Neural cell (in vitro differentiated cells): Measurements from ENCODE around the gene LTBP1. TPM values are rescaled to one million over a fixed set of nuclear protein-coding genes. Genes with fewer than 3 reads are reported as not detected.
"Not testable (repeated sequence)": the region's sequence is repeated elsewhere in the genome, so short reads cannot be mapped to it uniquely, and the experiment has no call there.

Experiments used
- H2AFZ ChIP-seq: fragments of 200-600, 300-800 bp; sonication (generic), shearing (Covaris generic); 2 replicates; pipeline ENCODE4 v1.6.0; 2014; ENCODE audit warnings: low read depth, mild to moderate bottlenecking, antibody characterized with exemption, low read length, moderate library complexity
- H3F3A ChIP-seq: fragments of 200-600 bp; shearing (Covaris generic); 2 replicates; pipeline ENCODE4 v1.6.1; 2016; ENCODE audit warnings: mild to moderate bottlenecking, moderate library complexity, mixed read lengths, antibody characterized with exemption, low read length; ENCODE audit not compliant: insufficient read depth, poor library complexity, severe bottlenecking
- H3K27ac ChIP-seq: fragments of 200-600, 300-800 bp; sonication (generic), shearing (Covaris generic); 2 replicates; pipeline ENCODE4 v1.5.1; 2014; ENCODE audit warnings: mild to moderate bottlenecking, low read length, moderate library complexity
- H3K27me3 ChIP-seq: fragments of 300-800, 200-600 bp; sonication (generic), shearing (Covaris generic); 2 replicates; pipeline ENCODE4 v1.6.0; 2014; ENCODE audit warnings: mild to moderate bottlenecking, low read depth, low read length, moderate library complexity; ENCODE audit not compliant: insufficient read depth
- H3K36me3 ChIP-seq: fragments of 300-800, 200-600 bp; sonication (generic), shearing (Covaris generic); 2 replicates; pipeline ENCODE4 v1.5.1; 2014; ENCODE audit warnings: mild to moderate bottlenecking, antibody characterized with exemption, low read length, moderate library complexity; ENCODE audit not compliant: insufficient read depth
- H3K4me2 ChIP-seq: fragments of 300-800, 200-600 bp; sonication (generic), shearing (Covaris generic); 2 replicates; pipeline ENCODE4 v1.6.0; 2014; ENCODE audit warnings: mild to moderate bottlenecking, low read length
- H3K4me3 ChIP-seq: fragments of 300-800, 200-600 bp; sonication (generic), shearing (Covaris generic); 2 replicates; pipeline ENCODE4 v1.5.1; 2014; ENCODE audit warnings: mild to moderate bottlenecking, low read length, moderate library complexity
- H3K79me2 ChIP-seq: fragments of 200-600 bp; shearing (Covaris generic); replicated peaks from 2 replicates; pipeline ENCODE4 v1.6.0; 2014; ENCODE audit warnings: mild to moderate bottlenecking, low read length, moderate library complexity; ENCODE audit not compliant: insufficient read depth
- H3K9ac ChIP-seq: fragments of 300-800, 200-600 bp; sonication (generic), shearing (Covaris generic); 2 replicates; pipeline ENCODE4 v1.6.1; 2016; ENCODE audit warnings: mild to moderate bottlenecking, low read length, mixed read lengths
- H3K9me2 ChIP-seq: fragments of 200-600 bp; shearing (Covaris generic); 2 replicates; pipeline ENCODE4 v1.6.1; 2016; ENCODE audit warnings: mild to moderate bottlenecking, low read length, mixed read lengths; ENCODE audit not compliant: insufficient read depth
- H3K9me3 ChIP-seq: fragments of 200-600, 300-800 bp; sonication (generic), shearing (Covaris generic); 2 replicates; pipeline ENCODE4 v1.6.1; 2016; ENCODE audit warnings: mild to moderate bottlenecking, mixed run types, low read length, moderate library complexity, mixed read lengths
- H4K20me1 ChIP-seq: fragments of 200-600 bp; shearing (Covaris generic); 2 replicates; pipeline ENCODE4 v1.6.1; 2016; ENCODE audit warnings: mild to moderate bottlenecking, mixed run types; ENCODE audit not compliant: insufficient read depth
- CTCF ChIP-seq: fragments of 450-650 bp; IDR thresholded peaks from 2 replicates; pipeline ENCODE4 v1.5.1; 2014; ENCODE audit warnings: antibody characterized with exemption, mild to moderate bottlenecking, moderate library complexity; ENCODE audit not compliant: poor library complexity, severe bottlenecking
- EP300 ChIP-seq: fragments of 450-650 bp; conservative IDR thresholded peaks from 2 replicates; pipeline ENCODE4 v1.6.1; 2014; ENCODE audit warnings: antibody characterized with exemption, mild to moderate bottlenecking, moderate library complexity; ENCODE audit not compliant: poor library complexity, severe bottlenecking
- EZH2 ChIP-seq: fragments of 200-600, 300-800 bp; shearing (Covaris generic), sonication (generic); IDR thresholded peaks from 2 replicates; pipeline ENCODE4 v1.6.1; 2014; ENCODE audit warnings: antibody characterized with exemption, low read length, borderline replicate concordance, mild to moderate bottlenecking; ENCODE audit not compliant: insufficient read depth, poor library complexity, severe bottlenecking
- MXI1 ChIP-seq: fragments of 450-650 bp; conservative IDR thresholded peaks from 2 replicates; pipeline ENCODE4 v1.6.1; 2014; ENCODE audit warnings: antibody characterized with exemption, mild to moderate bottlenecking; ENCODE audit not compliant: poor library complexity, severe bottlenecking
- POLR2AphosphoS5 ChIP-seq: IDR thresholded peaks from 2 replicates; pipeline ENCODE4 v1.6.1; 2012
- RAD21 ChIP-seq: fragments of 450-650 bp; conservative IDR thresholded peaks from 2 replicates; pipeline ENCODE4 v1.6.1; 2014; ENCODE audit warnings: antibody characterized with exemption, mild to moderate bottlenecking, moderate library complexity
- REST ChIP-seq: IDR thresholded peaks from 2 replicates; pipeline ENCODE4 v1.6.1; 2012; ENCODE audit warnings: borderline replicate concordance
- SMC3 ChIP-seq: fragments of 450-650 bp; conservative IDR thresholded peaks from 2 replicates; pipeline ENCODE4 v1.6.1; 2014; ENCODE audit warnings: antibody characterized with exemption, mild to moderate bottlenecking, moderate library complexity; ENCODE audit not compliant: poor library complexity
- TAF1 ChIP-seq: IDR thresholded peaks from 2 replicates; pipeline ENCODE4 v1.6.1; 2012; ENCODE audit warnings: low read depth
- polyA plus RNA-seq: library from polyadenylated mRNA; depleted of rRNA; stranded (reverse); fragments of >200 nt; gene quantifications from 2 replicates; pipeline ENCODE4 v1.2.3, GENCODE V29; 2014

The LTBP1 gene
- polyA plus RNA-seq, 1 donor from 2014 or later: 1.8 TPM

- no peak overlapping the region for H3K27ac ChIP-seq
- H3K4me2 ChIP-seq: no peak overlapping the region
- no peaks in the 10 kb centered on the region for H3F3A ChIP-seq
- no peaks in the 10 kb centered on the region for H3K9me3 ChIP-seq
- H4K20me1 ChIP-seq: no peaks in the 10 kb centered on the region
- H3K9ac ChIP-seq: no peak overlapping the region
- H3K79me2 ChIP-seq: no peaks in the 10 kb centered on the region
- H3K27me3 ChIP-seq: no peaks in the 10 kb centered on the region
- no peaks in the 10 kb centered on the region for H3K36me3 ChIP-seq
- no peak for TF ChIP-seq SMC3
- no peak for TF ChIP-seq REST
- no peak for TF ChIP-seq TAF1
- no peak for TF ChIP-seq RAD21
- TF ChIP-seq POLR2AphosphoS5: no peak
- TF ChIP-seq EZH2: no peak
- H3K4me3 ChIP-seq: no peak overlapping the region
- no peaks in the 10 kb centered on the region for H3K9me2 ChIP-seq
- no peak overlapping the region for H2AFZ ChIP-seq
Measured at GRCh38 chr2:32981612-32982011, 34.9 kb downstream of the LTBP1 start.

- not testable (repeated sequence) for H3K9me3 ChIP-seq, H3K27ac ChIP-seq, H3F3A ChIP-seq, H2AFZ ChIP-seq, H3K4me3 ChIP-seq, H4K20me1 ChIP-seq, H3K36me3 ChIP-seq, H3K9me2 ChIP-seq, H3K9ac ChIP-seq, H3K79me2 ChIP-seq, H3K4me2 ChIP-seq, H3K27me3 ChIP-seq
Measured at GRCh38 chr2:32983193-32983924, 36.6 kb downstream of the LTBP1 start.

- H3K27ac ChIP-seq: no peak overlapping the region
- no peak overlapping the region for H3K4me3 ChIP-seq
- no peaks in the 10 kb centered on the region for H3K79me2 ChIP-seq
- H3F3A ChIP-seq: no peaks in the 10 kb centered on the region
- TF ChIP-seq SMC3 (no peak), EP300 (no peak), TAF1 (no peak), CTCF (no peak), POLR2AphosphoS5 (no peak), RAD21 (no peak), EZH2 (no peak), MXI1 (no peak)
- H3K27me3 ChIP-seq: no peaks in the 10 kb centered on the region
- H4K20me1 ChIP-seq: no peaks in the 10 kb centered on the region
- no peak overlapping the region for H3K9ac ChIP-seq
- H3K36me3 ChIP-seq: no peaks in the 10 kb centered on the region
- H2AFZ ChIP-seq: no peak overlapping the region
- no peak overlapping the region for H3K4me2 ChIP-seq
- H3K9me3 ChIP-seq: no peaks in the 10 kb centered on the region
- H3K9me2 ChIP-seq: no peaks in the 10 kb centered on the region
Measured at GRCh38 chr2:32986480-32986879, 39.7 kb downstream of the LTBP1 start.
